Gastrocnemius medialis (tissue), 4 donors: ENCODE results near the gene DNAH17.

Experiments used
- CTCF ChIP-seq, 5 experiments: fragments of 450-650 bp in 3 of 5; fragments of 200-600 bp in 2 of 5; sonication (generic) in 2 of 5; IDR thresholded peaks in 4 of 5; conservative IDR thresholded peaks in 1 of 5; 1 replicate in 4 of 5; 2 replicates in 1 of 5; pipeline ENCODE4 v1.5.1; 2016 to 2019; ENCODE audit warnings: antibody characterized with exemption in 5 of 5, mild to moderate bottlenecking in 3 of 5, moderate library complexity in 3 of 5
- POLR2A ChIP-seq, 2 donors: fragments of 450-650 bp; IDR thresholded peaks; one replicate each; pipeline ENCODE4 v1.6.1; 2017; ENCODE audit warnings: antibody characterized with exemption in 2 of 2, mild to moderate bottlenecking in 2 of 2, moderate library complexity in 2 of 2

GRCh38 chr17:78450696-78451345, 126.4 kb downstream of the DNAH17 start:
- no peak for TF ChIP-seq POLR2A (IDR thresholded peaks at IDR 0.05)
- TF ChIP-seq CTCF (IDR thresholded peaks at IDR 0.05 in 4 of 5, conservative IDR thresholded peaks at IDR 0.05 in 1 of 5) = no peak
